OCI-LY7 (cell line): ENCODE data around the gene STMN1. TPM values are rescaled to one million over a fixed set of nuclear protein-coding genes. Genes with fewer than 3 reads are reported as not detected.

Experiments
- BruUV-seq: library from RNA; stranded (reverse); fragments of 400-500 nt; replicated peaks from 2 replicates; lab custom pipeline; 2021; lab: Mats Ljungman, UMichigan
- CTCF ChIA-PET: fragments of 300-600 bp; sonication (Branson Sonifier 250); formaldehyde crosslinking; loops from one replicate; lab custom pipeline; 2022; ENCODE audit warnings: antibody characterized with exemption; ENCODE audit not compliant: unreplicated experiment; lab: Charles Lee
- POLR2A ChIA-PET: fragments of 300-600 bp; sonication (Branson Sonifier 250); formaldehyde crosslinking; loops from one replicate; lab custom pipeline; 2022; ENCODE audit warnings: antibody characterized with exemption; lab: Charles Lee
- DNase-seq: peaks from one replicate; pipeline ENCODE4 v3.0.0-alpha.2; 2015; ENCODE audit warnings: low spot score
- H2AFZ ChIP-seq: fragments of 200-600 bp; sonication (generic), shearing (Covaris generic); 2 replicates; pipeline ENCODE4 v1.6.1; 2014; ENCODE audit warnings: mild to moderate bottlenecking, antibody characterized with exemption, low read length, moderate library complexity
- H3K27ac ChIP-seq: fragments of 200-600 bp; sonication (generic); 2 replicates; pipeline ENCODE4 v1.5.1; 2014; ENCODE audit warnings: mixed run types, low read depth, mild to moderate bottlenecking, moderate library complexity, low read length, inconsistent platforms; ENCODE audit not compliant: poor library complexity, severe bottlenecking
- H3K36me3 ChIP-seq: fragments of 200-600 bp; sonication (generic); 2 replicates; pipeline ENCODE4 v1.6.1; 2014; ENCODE audit warnings: mild to moderate bottlenecking, antibody characterized with exemption, low read length, moderate library complexity, mixed read lengths; ENCODE audit not compliant: insufficient read depth
- H3K4me1 ChIP-seq: fragments of 200-600 bp; sonication (generic); 2 replicates; pipeline ENCODE4 v1.5.1; 2014; ENCODE audit warnings: mild to moderate bottlenecking, low read length; ENCODE audit not compliant: insufficient read depth, poor library complexity, severe bottlenecking
- H3K4me2 ChIP-seq: fragments of 200-600 bp; sonication (generic); 2 replicates; pipeline ENCODE4 v1.6.1; 2014; ENCODE audit warnings: mild to moderate bottlenecking, low read length
- H3K4me3 ChIP-seq: fragments of 200-600 bp; sonication (generic); 2 replicates; pipeline ENCODE4 v1.5.1; 2014; ENCODE audit warnings: mild to moderate bottlenecking, low read depth, low read length; ENCODE audit not compliant: poor library complexity, severe bottlenecking
- H3K79me2 ChIP-seq: fragments of 200-600 bp; sonication (generic); 2 replicates; pipeline ENCODE4 v1.6.1; 2016; ENCODE audit warnings: low read depth, mild to moderate bottlenecking, low read length, moderate library complexity, mixed read lengths; ENCODE audit not compliant: insufficient read depth
- H3K9me2 ChIP-seq: fragments of 200-600 bp; sonication (generic); 2 replicates; pipeline ENCODE4 v1.6.1; 2016; ENCODE audit warnings: mild to moderate bottlenecking, low read length, mixed read lengths; ENCODE audit not compliant: insufficient read depth
- H3K9me3 ChIP-seq: fragments of 200-600 bp; sonication (generic); 2 replicates; pipeline ENCODE4 v1.6.1; 2014; ENCODE audit warnings: mild to moderate bottlenecking, mixed run types, low read length, mixed read lengths
- H4K20me1 ChIP-seq: fragments of 200-600 bp; sonication (generic); 2 replicates; pipeline ENCODE4 v1.6.1; 2014; ENCODE audit warnings: mild to moderate bottlenecking, antibody characterized with exemption, low read length, moderate library complexity, mixed read lengths; ENCODE audit not compliant: insufficient read depth
- CTCF ChIP-seq: fragments of 200-600 bp; sonication (generic); conservative IDR thresholded peaks from 2 replicates; pipeline ENCODE4 v1.5.1; 2014; ENCODE audit warnings: mild to moderate bottlenecking, antibody characterized with exemption, low read length, moderate library complexity, mixed read lengths
- EZH2phosphoT487 ChIP-seq: fragments of 200-600 bp; sonication (generic); IDR thresholded peaks from 2 replicates; pipeline ENCODE4 v1.6.1; 2018; ENCODE audit warnings: low read depth, borderline replicate concordance, mild to moderate bottlenecking, mixed run types, antibody characterized with exemption, low read length, moderate library complexity, mixed read lengths
- intact Hi-C: fragments of 100-400 bp; cut with micrococcal nuclease; formaldehyde crosslinking; loops from one replicate; pipeline ENCODE4 v1.10.0; 2022; ENCODE audit not compliant: unreplicated experiment
- total RNA-seq, 2 experiments: library from RNA; depleted of rRNA in 1 of 2; stranded (reverse); fragments of >200 nt in 1 of 2; shearing (Covaris generic) in 1 of 2; gene quantifications; 2 replicates each; pipeline ENCODE4 v1.2.3, GENCODE V29; 2014 to 2022

STMN1 gene
- total RNA-seq, 2 experiments from 2014 or later = 730 to 847 TPM

GRCh38 chr1:25913206-25913605 lies 7.0 kb upstream of the STMN1 start:
- Histone ChIP-seq H3K4me3 (no peak overlapping the region), H3K27ac (no peak overlapping the region), H2AFZ (no peak overlapping the region), H4K20me1 (no peaks in the 10 kb centered on the region), H3K4me2 (no peak overlapping the region), H3K79me2 (no peaks in the 10 kb centered on the region), H3K4me1 (peaks cover 12% of the 10 kb centered on the region), H3K36me3 (no peaks in the 10 kb centered on the region), H3K9me3 (no peaks in the 10 kb centered on the region), H3K9me2 (no peaks in the 10 kb centered on the region)
- intact Hi-C loops = no loop called here
- TF ChIP-seq CTCF (no peak), EZH2phosphoT487 (no peak)
- no TSS peak for BruUV-seq
- no peak for DNase-seq
- POLR2A ChIA-PET = no interaction called here
- CTCF ChIA-PET = interaction anchor here (1.0 kb wide), 1 partner anchor 18 kb away, joined by 3 read pairs; no protein-coding TSS in a partner anchor

- ChIA-PET POLR2A (interaction anchor here (0.6 to 1.3 kb wide), 2 partner anchors 67 to 85 kb away, joined by 3 read pairs; partner anchors contain the start of gene PAFAH2), CTCF (interaction anchor here (1.0 kb wide), 1 partner anchor 17 kb away, joined by 3 read pairs; no protein-coding TSS in a partner anchor)
- intact Hi-C loops = no loop called here
- no peak overlapping the region for H3K27ac ChIP-seq
- H3K36me3 ChIP-seq = no peaks in the 10 kb centered on the region
- no peaks in the 10 kb centered on the region for H3K9me3 ChIP-seq
- no peak overlapping the region for H3K4me3 ChIP-seq
- DNase-seq = no peak
- H2AFZ ChIP-seq = no peak overlapping the region
- H3K9me2 ChIP-seq = no peaks in the 10 kb centered on the region
- TF ChIP-seq EZH2phosphoT487 = no peak
- no peak for TF ChIP-seq CTCF
- H3K4me1 ChIP-seq = peaks cover 14% of the 10 kb centered on the region
- H3K79me2 ChIP-seq = no peaks in the 10 kb centered on the region
- BruUV-seq = no TSS peak
- no peaks in the 10 kb centered on the region for H4K20me1 ChIP-seq
- no peak overlapping the region for H3K4me2 ChIP-seq
Observed at GRCh38 chr1:25912076-25912831, 6.0 kb upstream of the STMN1 start.

DNA sequence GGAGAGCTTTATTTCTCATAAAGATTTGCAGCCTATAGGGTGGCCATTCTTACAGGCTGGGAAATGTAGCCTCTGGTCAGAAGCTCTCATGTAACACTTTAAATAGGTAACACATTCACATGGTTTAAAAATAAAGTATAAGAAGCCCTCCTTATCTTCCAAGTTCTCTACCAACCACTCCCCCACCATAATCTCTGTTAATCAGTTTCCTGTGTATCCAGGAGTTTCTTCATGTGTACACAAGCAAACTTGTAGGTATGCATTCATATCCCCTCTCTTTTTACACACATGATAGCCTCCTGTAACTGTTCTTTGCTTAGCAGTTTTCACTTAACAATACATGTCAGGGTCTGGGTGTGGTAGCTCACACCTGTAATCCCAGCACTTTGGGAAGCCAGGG lies 4.9 kb upstream of the STMN1 start:
- Histone ChIP-seq H3K4me1 (peaks cover 22% of the 10 kb centered on the region), H3K36me3 (no peaks in the 10 kb centered on the region), H2AFZ (no peak overlapping the region), H4K20me1 (no peaks in the 10 kb centered on the region), H3K27ac (no peak overlapping the region), H3K9me3 (no peaks in the 10 kb centered on the region), H3K4me2 (no peak overlapping the region), H3K79me2 (no peaks in the 10 kb centered on the region), H3K9me2 (no peaks in the 10 kb centered on the region), H3K4me3 (no peak overlapping the region)
- no peak for DNase-seq
- CTCF ChIA-PET = interaction anchor here (0.6 kb wide), 1 partner anchor 60 kb away, joined by 3 read pairs; no protein-coding TSS in a partner anchor
- intact Hi-C loops = no loop called here
- POLR2A ChIA-PET = interaction anchor here (1.3 kb wide), 1 partner anchor 86 kb away, joined by 3 read pairs; the partner anchor contains the start of gene PAFAH2
- TF ChIP-seq CTCF = no peak
- TF ChIP-seq EZH2phosphoT487 = no peak
- no TSS peak for BruUV-seq
